GM12865 (cell line): ENCODE results near the gene TTC12.

Source experiments
- DNase-seq: peaks from one replicate; pipeline ENCODE4 v3.0.0; 2010; ENCODE audit warnings: low read depth
- H3K4me3 ChIP-seq: 2 replicates; pipeline ENCODE4 v1.5.1; 2011; ENCODE audit warnings: mild to moderate bottlenecking, low read depth, low read length, control low read depth
- CTCF ChIP-seq: IDR thresholded peaks from 2 replicates; pipeline ENCODE4 v1.5.1; 2011; ENCODE audit warnings: low read length, control low read depth, low read depth, inconsistent platforms; ENCODE audit not compliant: insufficient read depth; ENCODE audit errors: missing control alignments

The TTC12 gene

GRCh38 chr11:113338730-113339129, 24.3 kb downstream of the TTC12 start:
- TF ChIP-seq CTCF, result no peak

GRCh38 chr11:113339929-113340589, 25.7 kb downstream of the TTC12 start:
- no peak for TF ChIP-seq CTCF
- H3K4me3 ChIP-seq, result no peak overlapping the region
- no peak for DNase-seq

More at GRCh38 chr11:113338730-113339129, 24.3 kb downstream of the TTC12 start:
- H3K4me3 ChIP-seq, result no peak overlapping the region
- DNase-seq, result no peak

- DNase-seq, result no peak
- H3K4me3 ChIP-seq, result no peak overlapping the region
- TF ChIP-seq CTCF, result no peak
These were observed 27.2 kb downstream of the TTC12 start for GRCh38 chr11:113341388-113342165.

- no peak overlapping the region for H3K4me3 ChIP-seq
- DNase-seq, result no peak
- no peak for TF ChIP-seq CTCF
These were observed 31.6 kb downstream of the TTC12 start for GRCh38 chr11:113345978-113346377.

- TF ChIP-seq CTCF, result no peak
- H3K4me3 ChIP-seq, result no peak overlapping the region
- no peak for DNase-seq
These were observed 35.1 kb downstream of the TTC12 start for GRCh38 chr11:113349528-113349927.

GRCh38 chr11:113350336-113351067, 36.1 kb downstream of the TTC12 start:
- no peak for DNase-seq
- no peak overlapping the region for H3K4me3 ChIP-seq
- TF ChIP-seq CTCF, result no peak
